Lower lobe of right lung (tissue), 2 donors: ENCODE measurements around the gene KRTAP4-16. TPM values are rescaled to one million over a fixed set of nuclear protein-coding genes. Genes with fewer than 3 reads are reported as not detected.
"Not testable (repeated sequence)": the region's sequence is repeated elsewhere in the genome, so short reads cannot be mapped to it uniquely, and the experiment has no call there.

Source experiments
- ATAC-seq, 2 donors: fragments of 200-7000 bp; cut with Tn5 transposase; one replicate each; pipeline ENCODE4 v1.9.1; 2020 to 2022; ENCODE audit warnings: mild to moderate bottlenecking in 2 of 2, moderate library complexity in 2 of 2
- DNase-seq: peaks from one replicate; pipeline ENCODE4 v3.0.0-alpha.2; 2020
- H3K27ac ChIP-seq: fragments of 200-600 bp; one replicate; pipeline ENCODE4 v1.8.0; 2022
- H3K27me3 ChIP-seq: fragments of 200-600 bp; one replicate; pipeline ENCODE4 v1.8.0; 2022; ENCODE audit warnings: low read depth
- H3K36me3 ChIP-seq: fragments of 200-600 bp; one replicate; pipeline ENCODE4 v1.8.0; 2022; ENCODE audit warnings: mild to moderate bottlenecking
- H3K4me1 ChIP-seq: fragments of 200-600 bp; one replicate; pipeline ENCODE4 v1.8.0; 2022
- H3K4me3 ChIP-seq: fragments of 200-600 bp; one replicate; pipeline ENCODE4 v1.8.0; 2022; ENCODE audit warnings: mild to moderate bottlenecking
- H3K9me3 ChIP-seq: fragments of 200-600 bp; one replicate; pipeline ENCODE4 v1.8.0; 2022
- intact Hi-C: fragments of 100-400 bp; cut with DNase I; formaldehyde crosslinking; loops from one replicate; pipeline ENCODE4 v1.11.0; 2022
- total RNA-seq: library from RNA; stranded (reverse); fragmentation: NEBNext Ultra II Directional; extraction: Animal tissue kit (Norgen Biotek cat#: 25700); gene quantifications from one replicate; pipeline ENCODE4 v1.2.1, GENCODE V29; 2021
- TF ChIP-seq, protein P1 (sequence below): fragments of 200-600 bp; IDR thresholded peaks from one replicate; pipeline ENCODE4 v1.8.0; 2022; ENCODE audit warnings: antibody characterized with exemption, mild to moderate bottlenecking
- donor health status: DM: no; HTN: yes; CAD: no; lungs with severe emphysema.

Gene KRTAP4-16
- total RNA-seq, 1 donor from 2014 or later, result not detected

DNA sequence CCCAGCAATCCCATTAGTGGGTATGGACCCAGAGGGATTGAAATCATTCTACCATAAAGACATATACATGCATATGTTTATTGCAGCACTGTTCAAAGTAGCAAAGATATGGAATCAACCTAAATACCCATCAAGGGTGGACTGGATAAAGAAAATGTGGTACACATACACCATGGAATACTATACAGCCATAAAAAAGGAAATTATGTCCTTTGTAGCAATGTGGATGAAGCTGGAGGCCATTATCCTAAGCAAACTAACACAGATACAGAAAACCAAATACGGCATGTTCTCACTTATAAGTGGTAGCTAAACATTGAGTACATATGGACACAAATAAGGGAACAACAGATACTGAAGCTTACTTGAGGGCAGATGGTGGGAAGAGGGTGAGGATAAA, 44.5 kb downstream of the KRTAP4-16 start:
- peaks cover 28% of the 10 kb centered on the region for H3K27me3 ChIP-seq
- H3K9me3 ChIP-seq, result no peaks in the 10 kb centered on the region
- intact Hi-C loops, result no loop called here
- TF ChIP-seq, protein P1, sequence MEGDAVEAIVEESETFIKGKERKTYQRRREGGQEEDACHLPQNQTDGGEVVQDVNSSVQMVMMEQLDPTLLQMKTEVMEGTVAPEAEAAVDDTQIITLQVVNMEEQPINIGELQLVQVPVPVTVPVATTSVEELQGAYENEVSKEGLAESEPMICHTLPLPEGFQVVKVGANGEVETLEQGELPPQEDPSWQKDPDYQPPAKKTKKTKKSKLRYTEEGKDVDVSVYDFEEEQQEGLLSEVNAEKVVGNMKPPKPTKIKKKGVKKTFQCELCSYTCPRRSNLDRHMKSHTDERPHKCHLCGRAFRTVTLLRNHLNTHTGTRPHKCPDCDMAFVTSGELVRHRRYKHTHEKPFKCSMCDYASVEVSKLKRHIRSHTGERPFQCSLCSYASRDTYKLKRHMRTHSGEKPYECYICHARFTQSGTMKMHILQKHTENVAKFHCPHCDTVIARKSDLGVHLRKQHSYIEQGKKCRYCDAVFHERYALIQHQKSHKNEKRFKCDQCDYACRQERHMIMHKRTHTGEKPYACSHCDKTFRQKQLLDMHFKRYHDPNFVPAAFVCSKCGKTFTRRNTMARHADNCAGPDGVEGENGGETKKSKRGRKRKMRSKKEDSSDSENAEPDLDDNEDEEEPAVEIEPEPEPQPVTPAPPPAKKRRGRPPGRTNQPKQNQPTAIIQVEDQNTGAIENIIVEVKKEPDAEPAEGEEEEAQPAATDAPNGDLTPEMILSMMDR, result no peak
- H3K36me3 ChIP-seq, result no peaks in the 10 kb centered on the region
- no peak overlapping the region for H3K27ac ChIP-seq
- no peak for DNase-seq
- ATAC-seq, result no peak
- H3K4me3 ChIP-seq, result no peak overlapping the region
- H3K4me1 ChIP-seq, result no peaks in the 10 kb centered on the region

DNA sequence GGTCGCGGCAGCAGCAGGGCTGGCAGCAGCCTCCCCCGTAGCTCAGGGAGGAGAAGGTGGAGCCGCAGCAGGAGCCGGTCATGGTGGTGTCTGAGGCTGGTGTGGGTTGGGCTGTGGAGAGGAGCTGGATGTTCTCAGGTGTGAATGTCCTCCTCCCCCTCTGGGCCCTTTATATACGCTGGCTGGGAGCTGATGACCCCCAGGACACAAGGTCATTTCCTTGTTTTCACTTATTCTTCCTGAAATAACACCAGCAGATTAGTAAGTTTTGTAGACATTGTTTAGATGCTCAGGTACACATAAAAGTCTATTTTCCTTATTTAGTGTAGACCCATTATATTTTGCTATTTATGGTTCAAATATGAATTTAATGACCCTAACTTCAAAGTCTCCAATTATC, 46.9 kb downstream of the KRTAP4-16 start, which contains the start of gene KRTAP2-2:
Gene KRTAP2-2, minus strand, starts transcription at position 101 of the 400 bp plus-strand sequence. Its CDS starts 19 bp downstream, at position 82.
- DNase-seq, H3K4me1 ChIP-seq, H3K9me3 ChIP-seq, H3K4me3 ChIP-seq, intact Hi-C loops, H3K36me3 ChIP-seq, ATAC-seq, H3K27ac ChIP-seq: not testable (repeated sequence)
- H3K27me3 ChIP-seq, result peaks cover 13% of the 10 kb centered on the region

DNA sequence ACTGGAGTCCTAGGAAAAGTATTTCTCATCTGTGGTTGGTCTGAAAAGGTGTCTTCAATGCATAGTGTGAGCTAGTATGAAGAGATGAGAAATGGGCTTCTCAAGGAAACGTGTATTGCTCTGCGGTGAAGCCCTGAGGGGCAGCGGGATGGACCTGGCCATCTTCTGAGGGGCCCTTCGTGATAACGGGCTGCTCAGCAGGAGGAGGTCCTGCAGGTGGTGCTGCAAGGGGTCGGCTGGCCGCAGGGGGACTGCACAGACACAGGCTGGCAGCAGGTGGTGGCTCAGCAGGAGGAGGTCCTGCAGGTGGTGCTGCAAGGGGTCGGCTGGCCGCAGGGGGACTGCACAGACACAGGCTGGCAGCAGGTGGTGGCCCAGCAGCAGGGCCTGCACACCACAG, 47.5 kb downstream of the KRTAP4-16 start:
- ATAC-seq, intact Hi-C loops, H3K4me3 ChIP-seq, H3K27ac ChIP-seq, H3K36me3 ChIP-seq, H3K9me3 ChIP-seq, H3K4me1 ChIP-seq, DNase-seq: not testable (repeated sequence)
- peaks cover 12% of the 10 kb centered on the region for H3K27me3 ChIP-seq

DNA sequence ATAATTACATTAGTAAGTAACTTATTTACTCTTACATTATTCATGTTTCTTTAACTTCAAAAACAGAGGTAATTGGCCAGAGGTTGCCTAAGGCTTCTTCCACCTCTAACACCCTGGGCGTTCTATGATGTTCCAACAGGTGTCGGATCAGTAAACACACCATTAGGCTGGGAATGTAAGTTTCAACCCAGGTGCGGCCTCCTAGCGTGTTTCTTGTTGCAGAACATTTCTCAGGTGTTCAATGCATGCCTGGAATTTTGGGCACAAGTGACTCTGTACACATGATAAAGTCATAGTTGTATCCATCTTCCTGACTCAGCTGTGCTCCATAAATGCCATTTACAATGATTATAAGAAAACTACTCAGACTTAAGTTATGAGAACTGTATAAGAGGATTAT, 48.0 kb downstream of the KRTAP4-16 start:
- Histone ChIP-seq H3K4me3 (no peak overlapping the region), H3K27ac (no peak overlapping the region), H3K9me3 (no peaks in the 10 kb centered on the region), H3K36me3 (no peaks in the 10 kb centered on the region), H3K27me3 (peaks cover 7% of the 10 kb centered on the region), H3K4me1 (no peaks in the 10 kb centered on the region)
- ATAC-seq, result peak in 1 of 2 donors; percentile 23
- TF ChIP-seq, protein P1, result no peak
- DNase-seq, result no peak
- intact Hi-C loops, result no loop called here

DNA sequence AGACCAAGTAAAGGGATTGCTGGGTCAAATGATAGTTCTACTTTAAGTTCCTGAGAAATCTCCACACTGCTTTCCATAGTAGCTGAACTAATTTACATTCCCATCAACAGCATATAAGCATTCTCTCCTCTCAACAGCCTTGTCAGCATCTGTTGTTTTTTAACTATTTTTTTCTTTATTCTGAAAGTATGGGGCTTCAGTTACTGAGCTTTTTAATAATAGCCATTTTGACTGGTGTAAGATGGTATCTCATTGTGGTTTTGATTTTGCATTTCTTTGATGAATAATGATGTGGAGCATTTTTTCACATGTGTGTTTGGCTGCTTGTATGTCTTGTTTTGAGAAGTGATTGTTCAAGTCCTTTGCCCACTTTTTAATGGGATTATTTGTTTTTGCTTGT, 49.4 kb downstream of the KRTAP4-16 start:
- H3K27me3 ChIP-seq, result peaks cover 13% of the 10 kb centered on the region
- H3K4me3 ChIP-seq, result no peak overlapping the region
- TF ChIP-seq, protein P1, result no peak
- ATAC-seq (no peak), DNase-seq (no peak)
- H3K36me3 ChIP-seq, result no peaks in the 10 kb centered on the region
- H3K9me3 ChIP-seq, result no peaks in the 10 kb centered on the region
- intact Hi-C loops, result no loop called here
- no peak overlapping the region for H3K27ac ChIP-seq
- H3K4me1 ChIP-seq, result no peaks in the 10 kb centered on the region

Other genes with a start within 250 kb of the KRTAP4-16 start
- not detected for gene KRT12, start 235.0 kb downstream of the KRTAP4-16 start, total RNA-seq
- not detected for gene KRT20, start 217.0 kb downstream of the KRTAP4-16 start, total RNA-seq
- 1.9 TPM for gene KRT23, start 164.6 kb downstream of the KRTAP4-16 start, total RNA-seq
- gene KRT39, start 135.3 kb downstream of the KRTAP4-16 start, total RNA-seq, result 0.59 TPM
- 0.27 TPM for gene KRT40, start 117.9 kb downstream of the KRTAP4-16 start, total RNA-seq
- not detected for gene KRTAP3-3, start 108.0 kb downstream of the KRTAP4-16 start, total RNA-seq
- not detected for gene KRTAP3-2, start 102.3 kb downstream of the KRTAP4-16 start, total RNA-seq
- not detected for gene KRTAP3-1, start 93.1 kb downstream of the KRTAP4-16 start, total RNA-seq
- gene KRTAP1-5, start 75.0 kb downstream of the KRTAP4-16 start, total RNA-seq, result not detected
- gene KRTAP1-4, start 72.0 kb downstream of the KRTAP4-16 start, total RNA-seq, result not detected
- gene KRTAP1-3, start 67.3 kb downstream of the KRTAP4-16 start, total RNA-seq, result not detected
- not detected for gene KRTAP1-1, start 60.8 kb downstream of the KRTAP4-16 start, total RNA-seq
- not detected for gene KRTAP2-1, start 54.9 kb downstream of the KRTAP4-16 start, total RNA-seq
- not detected for gene KRTAP2-2, start 47.0 kb downstream of the KRTAP4-16 start, total RNA-seq
- gene KRTAP2-3, start 42.1 kb downstream of the KRTAP4-16 start, total RNA-seq, result not detected
- gene KRTAP2-4, start 36.3 kb downstream of the KRTAP4-16 start, total RNA-seq, result not detected
- gene KRTAP4-7, start 18.1 kb downstream of the KRTAP4-16 start, total RNA-seq, result not detected
- gene KRTAP4-8, start 4.1 kb downstream of the KRTAP4-16 start, total RNA-seq, result not detected
- gene KRTAP4-9, start 3.2 kb upstream of the KRTAP4-16 start, total RNA-seq, result not detected
- gene KRTAP4-11, start 16.2 kb upstream of the KRTAP4-16 start, total RNA-seq, result not detected
- not detected for gene KRTAP4-12, start 22.0 kb upstream of the KRTAP4-16 start, total RNA-seq
- gene KRTAP4-6, start 38.3 kb upstream of the KRTAP4-16 start, total RNA-seq, result not detected
- gene KRTAP4-5, start 47.6 kb upstream of the KRTAP4-16 start, total RNA-seq, result not detected
- gene KRTAP4-4, start 58.5 kb upstream of the KRTAP4-16 start, total RNA-seq, result not detected
- not detected for gene KRTAP4-3, start 66.0 kb upstream of the KRTAP4-16 start, total RNA-seq
- gene KRTAP4-2, start 76.0 kb upstream of the KRTAP4-16 start, total RNA-seq, result not detected
- not detected for gene KRTAP4-1, start 82.7 kb upstream of the KRTAP4-16 start, total RNA-seq
- not detected for gene KRTAP9-1, start 87.7 kb upstream of the KRTAP4-16 start, total RNA-seq
- gene KRTAP9-2, start 124.4 kb upstream of the KRTAP4-16 start, total RNA-seq, result not detected
- not detected for gene KRTAP9-3, start 130.2 kb upstream of the KRTAP4-16 start, total RNA-seq
- not detected for gene KRTAP9-8, start 135.8 kb upstream of the KRTAP4-16 start, total RNA-seq
- gene KRTAP9-4, start 147.5 kb upstream of the KRTAP4-16 start, total RNA-seq, result not detected
- not detected for gene KRTAP9-9, start 153.2 kb upstream of the KRTAP4-16 start, total RNA-seq
- not detected for gene KRTAP9-6, start 163.2 kb upstream of the KRTAP4-16 start, total RNA-seq
- not detected for gene KRTAP9-7, start 173.5 kb upstream of the KRTAP4-16 start, total RNA-seq
- gene KRTAP29-1, start 200.6 kb upstream of the KRTAP4-16 start, total RNA-seq, result not detected
- gene KRTAP16-1, start 207.1 kb upstream of the KRTAP4-16 start, total RNA-seq, result not detected
- not detected for gene KRTAP17-1, start 213.5 kb upstream of the KRTAP4-16 start, total RNA-seq
- not detected for gene KRT33A, start 248.6 kb upstream of the KRTAP4-16 start, total RNA-seq